Bronchial epithelial cell (primary cell): ENCODE data around the gene NEURL3. TPM values are rescaled to one million over a fixed set of nuclear protein-coding genes. Genes with fewer than 3 reads are reported as not detected.

Experiments
- DNase-seq: peaks from one replicate; pipeline ENCODE4 v3.0.0-alpha.2; 2010; ENCODE audit warnings: low read depth
- FAIRE-seq: peaks from 2 replicates; lab custom pipeline; 2011; peaks lifted over from hg19 to GRCh38; lab: Jason Lieb, UNC
- H3K27me3 ChIP-seq: 2 replicates; pipeline ENCODE4 v1.5.1; 2011; ENCODE audit warnings: low read length; ENCODE audit not compliant: control insufficient read depth, insufficient read depth
- H3K36me3 ChIP-seq: 2 replicates; pipeline ENCODE4 v1.5.1; 2011; ENCODE audit warnings: low read length; ENCODE audit not compliant: control insufficient read depth, insufficient read depth
- H3K4me3 ChIP-seq: 2 replicates; pipeline ENCODE4 v1.5.1; 2011; ENCODE audit warnings: mild to moderate bottlenecking, low read depth, low read length, control low read depth
- CTCF ChIP-seq: IDR thresholded peaks from 2 replicates; pipeline ENCODE4 v1.5.1; 2011; ENCODE audit warnings: mild to moderate bottlenecking, moderate library complexity, low read length, control low read depth, inconsistent platforms; ENCODE audit not compliant: insufficient read depth, severe bottlenecking
- total RNA-seq: library from RNA; depleted of rRNA; stranded (reverse); fragments of >200 nt; gene quantifications from 2 replicates; pipeline ENCODE4 v1.2.1, GENCODE V29; 2014

Gene NEURL3
- total RNA-seq, 1 donor from 2014 or later, result not detected

GRCh38 chr2:96526615-96527285, 21.6 kb upstream of the NEURL3 start:
- FAIRE-seq (no peak), DNase-seq (no peak)
- peaks cover 7% of the 10 kb centered on the region for H3K27me3 ChIP-seq
- no peaks in the 10 kb centered on the region for H3K36me3 ChIP-seq
- peak overlapping the region; percentile 40 for H3K4me3 ChIP-seq
- no peak for TF ChIP-seq CTCF

- FAIRE-seq (no peak), DNase-seq (no peak)
- Histone ChIP-seq H3K4me3 (no peak overlapping the region), H3K27me3 (peaks cover 7% of the 10 kb centered on the region), H3K36me3 (no peaks in the 10 kb centered on the region)
- TF ChIP-seq CTCF, result no peak
Measured at GRCh38 chr2:96526101-96526591, 21.0 kb upstream of the NEURL3 start.

GRCh38 chr2:96525211-96525507, 20.0 kb upstream of the NEURL3 start:
- no peak for FAIRE-seq
- TF ChIP-seq CTCF, result no peak
- no peaks in the 10 kb centered on the region for H3K36me3 ChIP-seq
- no peak for DNase-seq
- H3K27me3 ChIP-seq, result peaks cover 6% of the 10 kb centered on the region
- no peak overlapping the region for H3K4me3 ChIP-seq

GRCh38 chr2:96524482-96525210, 19.5 kb upstream of the NEURL3 start:
- H3K27me3 ChIP-seq, result peaks cover 6% of the 10 kb centered on the region
- no peak for TF ChIP-seq CTCF
- FAIRE-seq, result no peak
- no peak overlapping the region for H3K4me3 ChIP-seq
- H3K36me3 ChIP-seq, result no peaks in the 10 kb centered on the region
- no peak for DNase-seq

- H3K4me3 ChIP-seq, result no peak overlapping the region
- peaks cover 6% of the 10 kb centered on the region for H3K27me3 ChIP-seq
- no peak for TF ChIP-seq CTCF
- H3K36me3 ChIP-seq, result no peaks in the 10 kb centered on the region
- FAIRE-seq (no peak), DNase-seq (no peak)
Measured at GRCh38 chr2:96523659-96524481, 18.7 kb upstream of the NEURL3 start.
